Suprapubic skin (tissue), 4 donors: ENCODE results near the gene YIF1A. TPM values are rescaled to one million over a fixed set of nuclear protein-coding genes. Genes with fewer than 3 reads are reported as not detected.
A peak's percentile ranks its signal among the peaks of the same experiment; 100 is the strongest.

Source experiments
- DNase-seq, 2 donors: peaks; one replicate each; pipeline ENCODE4 v3.0.0-alpha.2; 2019; ENCODE audit warnings: low spot score in 2 of 2
- H3K27ac ChIP-seq: fragments of 200-600 bp; sonication (generic); one replicate; pipeline ENCODE4 v1.5.1; 2019
- H3K27me3 ChIP-seq: fragments of 200-600 bp; sonication (generic); one replicate; pipeline ENCODE4 v1.5.1; 2019
- H3K36me3 ChIP-seq: fragments of 200-600 bp; sonication (generic); one replicate; pipeline ENCODE4 v1.5.1; 2019
- H3K4me1 ChIP-seq: fragments of 200-600 bp; sonication (generic); one replicate; pipeline ENCODE4 v1.5.1; 2019
- H3K4me3 ChIP-seq: fragments of 200-600 bp; sonication (generic); one replicate; pipeline ENCODE4 v1.5.1; 2019; ENCODE audit warnings: mild to moderate bottlenecking
- H3K9me3 ChIP-seq: fragments of 200-600 bp; sonication (generic); one replicate; pipeline ENCODE4 v1.5.1; 2019
- CTCF ChIP-seq, 2 donors: fragments of 200-600 bp in 1 of 2; fragments of 450-650 bp in 1 of 2; sonication (generic) in 1 of 2; IDR thresholded peaks; one replicate each; pipeline ENCODE4 v1.5.1; 2016 to 2019; ENCODE audit warnings: antibody characterized with exemption in 2 of 2, mild to moderate bottlenecking in 1 of 2, moderate library complexity in 1 of 2
- EP300 ChIP-seq: sonication (generic); formaldehyde crosslinking; IDR thresholded peaks from one replicate; pipeline ENCODE4 v1.6.1; 2017; ENCODE audit warnings: antibody characterized with exemption
- POLR2A ChIP-seq, 2 donors: fragments of 450-650 bp; IDR thresholded peaks; one replicate each; pipeline ENCODE4 v1.6.1; 2017; ENCODE audit warnings: antibody characterized with exemption in 2 of 2, mild to moderate bottlenecking in 2 of 2, moderate library complexity in 2 of 2
- POLR2AphosphoS5 ChIP-seq, 3 donors: sonication (generic); formaldehyde crosslinking; IDR thresholded peaks; one replicate each; pipeline ENCODE4 v1.6.1; 2017; ENCODE audit warnings: antibody characterized with exemption in 3 of 3
- WGBS: methylation state at CpG from one replicate; pipeline ENCODE4 v1.1.5; 2018; 5-methylcytosine and 5-hydroxymethylcytosine counted together
- total RNA-seq, 4 donors: library from RNA; depleted of rRNA; stranded (reverse); fragments of >200 nt; gene quantifications; one replicate each; pipeline ENCODE4 v1.1.0, GENCODE V29; 2016

YIF1A gene
- total RNA-seq, 4 donors from 2014 or later = 21.6 to 61.3 (median 56.1) TPM

- H3K4me1 ChIP-seq = peaks cover 62% of the 10 kb centered on the region
- peaks cover 44% of the 10 kb centered on the region for H3K36me3 ChIP-seq
- no peak for TF ChIP-seq EP300
- no peak for TF ChIP-seq CTCF (IDR thresholded peaks at IDR 0.05)
- H3K27ac ChIP-seq = no peak overlapping the region
- H3K27me3 ChIP-seq = no peaks in the 10 kb centered on the region
- H3K4me3 ChIP-seq = peak overlapping the region; percentile 71
- WGBS = 59% methylated on average over 19 of the region's 42 CpGs
- DNase-seq = peak in 1 of 2 donors; percentile 67
- no peaks in the 10 kb centered on the region for H3K9me3 ChIP-seq
These were observed 45.9 kb upstream of the YIF1A start for GRCh38 chr11:66334605-66335442.

- Histone ChIP-seq H3K27me3 (no peaks in the 10 kb centered on the region), H3K4me1 (peaks cover 58% of the 10 kb centered on the region), H3K27ac (no peak overlapping the region), H3K4me3 (peak overlapping the region; percentile 71), H3K36me3 (peaks cover 36% of the 10 kb centered on the region), H3K9me3 (no peaks in the 10 kb centered on the region)
- TF ChIP-seq POLR2A (IDR thresholded peaks at IDR 0.05) (no peak), CTCF (IDR thresholded peaks at IDR 0.05) (no peak), EP300 (no peak), POLR2AphosphoS5 (IDR thresholded peaks at IDR 0.05) (no peak)
- 73% methylated on average over 17 of the region's 29 CpGs for WGBS
- peak in 1 of 2 donors; percentile 32 for DNase-seq
These were observed 45.1 kb upstream of the YIF1A start for GRCh38 chr11:66333896-66334604.

GRCh38 chr11:66333220-66333877, 44.4 kb upstream of the YIF1A start:
- DNase-seq = no peak
- H3K4me3 ChIP-seq = no peak overlapping the region
- H3K27ac ChIP-seq = no peak overlapping the region
- TF ChIP-seq POLR2AphosphoS5 (IDR thresholded peaks at IDR 0.05) (no peak), EP300 (no peak), POLR2A (IDR thresholded peaks at IDR 0.05) (no peak), CTCF (IDR thresholded peaks at IDR 0.05) (no peak)
- no peaks in the 10 kb centered on the region for H3K9me3 ChIP-seq
- H3K36me3 ChIP-seq = peaks cover 36% of the 10 kb centered on the region
- H3K27me3 ChIP-seq = no peaks in the 10 kb centered on the region
- H3K4me1 ChIP-seq = peaks cover 58% of the 10 kb centered on the region
- 67% methylated on average over 2 of the region's 19 CpGs for WGBS

GRCh38 chr11:66332371-66333219, 43.7 kb upstream of the YIF1A start:
- Histone ChIP-seq H3K27me3 (no peaks in the 10 kb centered on the region), H3K4me3 (no peak overlapping the region), H3K36me3 (peaks cover 30% of the 10 kb centered on the region), H3K4me1 (peaks cover 58% of the 10 kb centered on the region), H3K27ac (no peak overlapping the region), H3K9me3 (no peaks in the 10 kb centered on the region)
- TF ChIP-seq CTCF (IDR thresholded peaks at IDR 0.05) (no peak), POLR2AphosphoS5 (IDR thresholded peaks at IDR 0.05) (no peak), POLR2A (IDR thresholded peaks at IDR 0.05) (no peak), EP300 (no peak)
- 77% methylated on average over 16 of the region's 18 CpGs for WGBS
- DNase-seq = no peak
